GM12878 (cell line): ENCODE results near the gene CENPP. TPM values are rescaled to one million over a fixed set of nuclear protein-coding genes. Genes with fewer than 3 reads are reported as not detected.

ENCODE experiments used
- ATAC-seq: fragments of 200-7000 bp; cut with Tn5 transposase; 3 replicates; pipeline ENCODE4 v1.9.1; 2020; ENCODE audit warnings: mild to moderate bottlenecking, moderate library complexity
- BruUV-seq: library from RNA; stranded (reverse); fragments of 400-500 nt; replicated peaks from 2 replicates; lab custom pipeline; 2021; lab: Mats Ljungman, UMichigan
- CTCF ChIA-PET: fragments of 300-600 bp; sonication (Branson Sonifier 250); formaldehyde crosslinking; extraction: SDS; loops from one replicate; lab custom pipeline; 2021; ENCODE audit warnings: inconsistent platforms; lab: Yijun Ruan, JAX
- POLR2A ChIA-PET: fragments of 350-600 bp; formaldehyde crosslinking; extraction: SDS; loops from one replicate; lab custom pipeline; 2021; ENCODE audit warnings: inconsistent platforms; lab: Charles Lee
- RAD21 ChIA-PET: fragments of 300-600 bp; sonication (Branson Sonifier 250); formaldehyde crosslinking; loops from one replicate; lab custom pipeline; 2023; ENCODE audit warnings: antibody characterized with exemption; ENCODE audit not compliant: unreplicated experiment; lab: Charles Lee
- SMC1A ChIA-PET: fragments of 300-600 bp; sonication (Branson Sonifier 250); formaldehyde crosslinking; loops from one replicate; lab custom pipeline; 2023; ENCODE audit not compliant: unreplicated experiment, uncharacterized antibody; lab: Charles Lee
- DNase-seq: peaks from one replicate; pipeline ENCODE4 v3.0.0-alpha.2; 2011; ENCODE audit warnings: low read depth, low spot score
- FAIRE-seq: peaks from 3 replicates; lab custom pipeline; 2011; peaks lifted over from hg19 to GRCh38; lab: Jason Lieb, UNC
- H2AFZ ChIP-seq: 2 replicates; pipeline ENCODE4 v1.6.0; 2011; ENCODE audit warnings: low read depth, low read length, control low read depth; ENCODE audit not compliant: control insufficient read depth
- H3K27ac ChIP-seq: 2 replicates; pipeline ENCODE4 v1.5.1; 2011; ENCODE audit warnings: control low read depth; ENCODE audit not compliant: control insufficient read depth, insufficient read depth
- H3K27me3 ChIP-seq, 2 experiments: replicated peaks in 1 of 2; 2 replicates each; pipeline versions ENCODE4 v1.6.0 to v1.6.1; 2011; ENCODE audit warnings: low read length in 1 of 2; ENCODE audit not compliant: control insufficient read depth in 2 of 2, insufficient read depth in 2 of 2
- H3K36me3 ChIP-seq, 2 experiments: 2 replicates each; pipeline ENCODE4 v1.5.1; 2011; ENCODE audit warnings: low read length in 1 of 2; ENCODE audit not compliant: control insufficient read depth in 2 of 2, insufficient read depth in 2 of 2
- H3K4me1 ChIP-seq: 2 replicates; pipeline ENCODE4 v1.6.1; 2011; ENCODE audit warnings: mild to moderate bottlenecking, low read length, moderate library complexity, mixed read lengths; ENCODE audit not compliant: control insufficient read depth, insufficient read depth
- H3K4me2 ChIP-seq: 2 replicates; pipeline ENCODE4 v1.6.0; 2011; ENCODE audit warnings: control low read depth; ENCODE audit not compliant: control insufficient read depth, insufficient read depth
- H3K4me3 ChIP-seq: fragments of 200-600 bp; sonication (generic); 2 replicates; pipeline ENCODE4 v1.5.1; 2016
- H3K79me2 ChIP-seq: 2 replicates; pipeline ENCODE4 v1.6.0; 2011; ENCODE audit warnings: low read length; ENCODE audit not compliant: control insufficient read depth, insufficient read depth
- H3K9ac ChIP-seq: 2 replicates; pipeline ENCODE4 v1.8.0; 2011; ENCODE audit warnings: low read length, control low read depth, mixed read lengths; ENCODE audit not compliant: control insufficient read depth, insufficient read depth
- H3K9me3 ChIP-seq: replicated peaks from 3 replicates; pipeline ENCODE4 v1.5.1; 2011; ENCODE audit warnings: mild to moderate bottlenecking, low read length; ENCODE audit not compliant: control insufficient read depth, insufficient read depth
- H4K20me1 ChIP-seq: 2 replicates; pipeline ENCODE4 v1.6.0; 2011; ENCODE audit not compliant: control insufficient read depth, insufficient read depth
- ATF2 ChIP-seq: IDR thresholded peaks from 2 replicates; pipeline ENCODE4 v1.6.1; 2012; ENCODE audit warnings: low read length, inconsistent platforms
- CBX3 ChIP-seq: fragments of 200-600 bp; sonication (generic); IDR thresholded peaks from 2 replicates; pipeline ENCODE4 v1.6.1; 2016; ENCODE audit warnings: low read depth, borderline replicate concordance
- CTCF ChIP-seq, 3 experiments: IDR thresholded peaks in 2 of 3; conservative IDR thresholded peaks in 1 of 3; 2 replicates each; pipeline ENCODE4 v1.5.1; 2011; ENCODE audit warnings: low read depth in 3 of 3, low read length in 3 of 3, mild to moderate bottlenecking in 3 of 3, control low read depth in 2 of 3, moderate library complexity in 2 of 3, inconsistent platforms in 1 of 3, mixed read lengths in 1 of 3; ENCODE audit not compliant: control insufficient read depth in 2 of 3, insufficient read depth in 1 of 3; ENCODE audit errors: extremely low read depth in 1 of 3
- KLF5 ChIP-seq: fragments of 450-650 bp; IDR thresholded peaks from 2 replicates; pipeline ENCODE4 v1.6.1; 2014; ENCODE audit warnings: mild to moderate bottlenecking; ENCODE audit not compliant: partially characterized antibody
- MAX ChIP-seq: IDR thresholded peaks from 2 replicates; pipeline ENCODE4 v1.6.1; 2012; ENCODE audit warnings: low read depth, low read length, improper control_type of control experiment
- STAT3 ChIP-seq: IDR thresholded peaks from 2 replicates; pipeline ENCODE4 v1.6.1; 2011; ENCODE audit warnings: low read depth, low read length, improper control_type of control experiment
- ZZZ3 ChIP-seq: IDR thresholded peaks from 2 replicates; pipeline ENCODE4 v1.6.1; 2011; ENCODE audit warnings: low read depth; ENCODE audit not compliant: control insufficient read depth, insufficient read length
- WGBS: methylation state at CpG from one replicate; pipeline ENCODE4 v1.1.6; 2016; ENCODE audit warnings: low lambda C conversion rate; ENCODE audit not compliant: insufficient replicate concordance, insufficient coverage; ENCODE audit errors: missing lambda C conversion rate; 5-methylcytosine and 5-hydroxymethylcytosine counted together
- in situ Hi-C: fragments of 300-500 bp; cut with MboI; formaldehyde crosslinking; loops from 9 replicates; pipeline ENCODE4 v1.14.3; 2018; ENCODE audit warnings: mixed read lengths
- intact Hi-C: fragments of 100-400 bp; cut with micrococcal nuclease; formaldehyde crosslinking; loops from one replicate; pipeline ENCODE4 v1.14.2; 2022; ENCODE audit not compliant: unreplicated experiment
- polyA plus RNA-seq, 11 experiments: library from polyadenylated mRNA; depleted of rRNA in 4 of 11; unstranded in 6 of 11; stranded (reverse) in 5 of 11; fragments of >200 nt; fragmentation: Nextera tagmentation in 4 of 11; fragmentation: Illumina TruSeq in 1 of 11; extraction: Ambion mirVana in 4 of 11; extraction: Trizol in 1 of 11; gene quantifications; 1 replicate in 1 of 11; 2 replicates in 10 of 11; pipeline versions ENCODE4 v1.2.1 to v1.2.3, GENCODE V29; 2011 to 2016; ENCODE audit warnings: inconsistent platforms in 2 of 11, missing spikeins in 2 of 11, low read depth in 1 of 11
- total RNA-seq, 4 experiments: library from RNA; depleted of rRNA in 3 of 4; stranded (reverse); fragments of >200 nt in 3 of 4; fragmentation: Illumina TruSeq in 1 of 4; extraction: Trizol in 1 of 4; gene quantifications; 2 replicates each; pipeline versions ENCODE4 v1.2.1 to v1.2.3, GENCODE V29; 2013 to 2021

Gene CENPP
- total and polyA plus RNA-seq, 10 of the 15 experiments (the other 5 are each of a cell fraction or from before 2014, with no cell fraction given), result 9.4 to 31.4 (median 19.8) TPM

GRCh38 chr9:92290785-92291429, 34.8 kb upstream of the CENPP start:
- Histone ChIP-seq H3K9me3 (no peaks in the 10 kb centered on the region), H3K4me2 (peak overlapping the region; percentile 97), H4K20me1 (no peaks in the 10 kb centered on the region), H3K79me2 (peaks cover 71% of the 10 kb centered on the region), H3K36me3 (peaks cover 0 to 11% of the 10 kb centered on the region in 2 experiments; a peak in 3 of 4 replicates), H3K27ac (no peak overlapping the region), H3K4me3 (peak overlapping the region; percentile 81), H3K27me3 (no peaks in the 10 kb centered on the region), H3K9ac (no peak overlapping the region), H2AFZ (no peak overlapping the region), H3K4me1 (peaks cover 14% of the 10 kb centered on the region)
- ATAC-seq, result no peak
- intact Hi-C loops, result no loop called here
- RAD21 ChIA-PET, result interaction anchor here (2.1 kb wide), 1 partner anchor 151 kb away, joined by 9 read pairs; no protein-coding TSS in a partner anchor
- POLR2A ChIA-PET, result interaction anchor here (0.6 to 3.4 kb wide), 5 partner anchors 15 to 176 kb away, joined by 3 to 9 read pairs (median 4); partner anchors contain the start of genes CENPP, NOL8 and SPTLC1
- no TSS peak for BruUV-seq
- no peak for FAIRE-seq
- in situ Hi-C loops, result no loop called here
- SMC1A ChIA-PET, result interaction anchor here (0.8 to 1.6 kb wide), 4 partner anchors 8 to 380 kb away, joined by 3 to 5 read pairs (median 4); partner anchors contain the start of gene IPPK
- WGBS, result 95% methylated on average over 1 of the region's 1 CpG
- DNase-seq, result no peak
- CTCF ChIA-PET, result interaction anchor here (1.4 to 3.3 kb wide), 3 partner anchors 9 to 151 kb away, joined by 5 to 16 read pairs (median 9); no protein-coding TSS in a partner anchor
- TF ChIP-seq CTCF (IDR thresholded peaks at IDR 0.05 in 2 of 3, conservative IDR thresholded peaks at IDR 0.05 in 1 of 3; ENCODE audit: control insufficient read depth in 2 of 3, extremely low read depth in 1 of 3, insufficient read depth in 1 of 3, low read depth in 3 of 3, low read length in 3 of 3) (no peak), ZZZ3 (no peak), CBX3 (no peak), STAT3 (no peak), KLF5 (no peak), ATF2 (no peak), MAX (no peak)
